GM19467 (cell line): Measurements from ENCODE around the gene PTPRD.
"Not testable (repeated sequence)": the region's sequence is repeated elsewhere in the genome, so short reads cannot be mapped to it uniquely, and the experiment has no call there.

Source experiments
- ATAC-seq: cut with Tn5 transposase; IDR thresholded peaks from one replicate; pipeline ENCODE4 v1.9.1; 2021; ENCODE audit warnings: mild to moderate bottlenecking, moderate library complexity; ENCODE audit not compliant: unreplicated experiment

The PTPRD gene

GRCh38 chr9:9552665-9553064, 1060.1 kb downstream of the PTPRD start:
- ATAC-seq, result no peak

GRCh38 chr9:9538766-9539165, 1074.0 kb downstream of the PTPRD start:
- ATAC-seq, result no peak

GRCh38 chr9:9538356-9538755, 1074.4 kb downstream of the PTPRD start:
- ATAC-seq, result no peak

- no peak for ATAC-seq
Measured at GRCh38 chr9:9536523-9536922, 1076.3 kb downstream of the PTPRD start.

- no peak for ATAC-seq
Measured at GRCh38 chr9:9523476-9524139, 1089.2 kb downstream of the PTPRD start.

GRCh38 chr9:9522406-9522805, 1090.4 kb downstream of the PTPRD start:
- no peak for ATAC-seq

GRCh38 chr9:9521033-9521779, 1091.6 kb downstream of the PTPRD start:
- no peak for ATAC-seq

GRCh38 chr9:9504869-9505268, 1107.9 kb downstream of the PTPRD start:
- no peak for ATAC-seq

GRCh38 chr9:9499546-9499945, 1113.3 kb downstream of the PTPRD start:
- ATAC-seq, result no peak

GRCh38 chr9:9498846-9499245, 1114.0 kb downstream of the PTPRD start:
- ATAC-seq, result no peak

- ATAC-seq, result no peak
Measured at GRCh38 chr9:9498128-9498527, 1114.7 kb downstream of the PTPRD start.

GRCh38 chr9:9494336-9494735, 1118.5 kb downstream of the PTPRD start:
- no peak for ATAC-seq

- no peak for ATAC-seq
Measured at GRCh38 chr9:9492506-9492905, 1120.3 kb downstream of the PTPRD start.

- no peak for ATAC-seq
Measured at GRCh38 chr9:9489183-9489582, 1123.6 kb downstream of the PTPRD start.

- ATAC-seq, result no peak
Measured at GRCh38 chr9:9483175-9483574, 1129.6 kb downstream of the PTPRD start.

GRCh38 chr9:9478741-9479140, 1134.1 kb downstream of the PTPRD start:
- ATAC-seq, result no peak

GRCh38 chr9:9469271-9469670, 1143.5 kb downstream of the PTPRD start:
- no peak for ATAC-seq

- not testable (repeated sequence) for ATAC-seq
Measured at GRCh38 chr9:9441874-9442273, 1170.9 kb downstream of the PTPRD start.

GRCh38 chr9:9437641-9438040, 1175.2 kb downstream of the PTPRD start:
- no peak for ATAC-seq

GRCh38 chr9:9426454-9426853, 1186.3 kb downstream of the PTPRD start:
- ATAC-seq, result not testable (repeated sequence)

GRCh38 chr9:9412241-9412640, 1200.6 kb downstream of the PTPRD start:
- no peak for ATAC-seq

- ATAC-seq, result no peak
Measured at GRCh38 chr9:9410736-9411135, 1202.1 kb downstream of the PTPRD start.

GRCh38 chr9:9399982-9400381, 1212.8 kb downstream of the PTPRD start:
- ATAC-seq, result no peak
